IPS-15b (cell line): Measurements from ENCODE around the gene FNTB.

Experiments
- H3K27me3 ChIP-seq: one replicate; pipeline ENCODE4 v1.6.1; 2013; ENCODE audit warnings: low read length; ENCODE audit not compliant: control insufficient read depth, insufficient read depth
- H3K36me3 ChIP-seq: one replicate; pipeline ENCODE4 v1.6.1; 2013; ENCODE audit warnings: low read length; ENCODE audit not compliant: control insufficient read depth, insufficient read depth
- H3K4me1 ChIP-seq: one replicate; pipeline ENCODE4 v1.6.1; 2013; ENCODE audit warnings: mild to moderate bottlenecking, low read length; ENCODE audit not compliant: control insufficient read depth, insufficient read depth
- H3K4me3 ChIP-seq: one replicate; pipeline ENCODE4 v1.5.1; 2013; ENCODE audit warnings: low read depth, low read length
- H3K9ac ChIP-seq: one replicate; pipeline ENCODE4 v1.6.1; 2013; ENCODE audit warnings: low read depth, mild to moderate bottlenecking, low read length
- H3K9me3 ChIP-seq: one replicate; pipeline ENCODE4 v1.6.1; 2013; ENCODE audit warnings: mild to moderate bottlenecking, low read length; ENCODE audit not compliant: control insufficient read depth, insufficient read depth

Gene FNTB

DNA sequence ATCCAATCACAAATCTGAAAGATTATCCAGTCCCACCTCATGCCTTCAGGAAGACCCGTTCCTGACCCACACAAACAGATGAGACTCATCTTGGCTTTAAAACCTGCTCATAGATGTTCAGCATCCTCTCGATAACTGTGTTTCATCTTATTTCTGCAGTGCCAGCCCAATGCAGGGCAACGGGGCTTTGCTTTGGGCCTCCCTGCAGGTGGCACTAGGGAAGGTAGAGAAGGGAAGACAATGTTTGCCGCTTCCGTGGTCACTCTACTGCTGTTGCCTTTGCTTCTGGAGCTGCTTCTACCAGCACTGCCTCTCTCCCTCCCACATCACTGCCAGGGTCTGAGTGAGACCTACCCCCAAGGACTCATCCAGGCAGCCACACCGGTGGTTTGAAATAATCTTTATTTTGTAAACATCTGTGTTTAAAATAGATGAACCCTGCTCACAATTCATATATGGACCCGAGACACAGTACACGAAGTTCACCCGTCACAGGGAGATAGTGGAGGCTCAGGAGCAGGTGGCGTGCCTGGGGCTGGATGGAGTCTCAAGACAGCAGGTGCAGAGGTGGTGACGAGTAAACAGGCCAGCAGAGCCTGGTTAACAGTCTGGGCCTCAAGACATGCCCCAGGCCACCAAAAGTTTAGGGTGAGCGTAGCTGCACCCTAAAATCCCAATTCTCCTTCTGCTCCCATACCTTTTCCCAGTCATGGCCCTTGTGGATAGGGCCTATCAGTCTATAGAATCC is 41.1 kb upstream of the FNTB start:
- no peaks in the 10 kb centered on the region for H3K27me3 ChIP-seq
- no peak overlapping the region for H3K4me3 ChIP-seq
- H3K36me3 ChIP-seq, result peaks cover 28% of the 10 kb centered on the region

DNA sequence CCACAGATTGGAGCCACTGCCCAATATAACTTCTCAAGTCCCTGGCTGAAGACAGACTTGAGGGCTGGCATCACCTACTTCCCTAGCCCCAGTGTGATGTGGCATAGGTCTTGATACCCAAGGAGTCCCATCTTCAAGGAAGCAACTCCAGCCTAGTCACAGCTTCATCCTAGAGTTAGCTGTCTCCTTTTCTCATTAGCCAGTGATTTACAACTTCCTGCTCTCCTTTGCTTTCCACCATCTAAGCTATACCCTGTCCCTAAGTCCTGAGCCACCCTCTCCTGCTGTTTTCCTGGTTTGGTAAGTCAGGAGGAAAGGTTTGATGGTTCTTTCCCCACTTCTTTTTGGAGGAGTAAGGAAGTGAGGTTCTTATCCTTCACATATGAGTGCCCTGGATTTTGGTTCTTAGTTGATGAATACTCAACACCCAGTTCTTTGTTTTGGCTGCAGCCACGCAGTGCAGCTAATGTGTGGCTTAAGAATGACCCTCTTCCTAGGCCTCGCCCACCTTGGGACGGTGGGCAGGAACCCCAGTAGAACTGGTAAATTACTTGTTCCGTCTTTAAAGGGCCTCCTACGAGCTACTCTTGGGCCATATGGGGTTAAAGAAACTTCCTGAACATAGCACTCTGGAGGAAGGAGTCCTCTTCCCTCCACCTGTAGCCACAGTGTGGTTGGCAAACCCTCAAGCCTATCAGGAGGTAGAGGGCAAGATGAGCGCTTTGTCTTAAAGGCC is 40.2 kb upstream of the FNTB start:
- Histone ChIP-seq H3K27me3 (no peaks in the 10 kb centered on the region), H3K9ac (no peak overlapping the region), H3K36me3 (peaks cover 35% of the 10 kb centered on the region), H3K9me3 (no peaks in the 10 kb centered on the region), H3K4me1 (peaks cover 4% of the 10 kb centered on the region), H3K4me3 (no peak overlapping the region)

More for the DNA sequence above, 41.1 kb upstream of the FNTB start:
- no peaks in the 10 kb centered on the region for H3K9me3 ChIP-seq
- no peak overlapping the region for H3K9ac ChIP-seq
- H3K4me1 ChIP-seq, result peaks cover 4% of the 10 kb centered on the region

- peaks cover 44% of the 10 kb centered on the region for H3K36me3 ChIP-seq
- H3K9ac ChIP-seq, result no peak overlapping the region
- no peak overlapping the region for H3K4me3 ChIP-seq
- H3K9me3 ChIP-seq, result no peaks in the 10 kb centered on the region
- H3K4me1 ChIP-seq, result peaks cover 4% of the 10 kb centered on the region
- no peaks in the 10 kb centered on the region for H3K27me3 ChIP-seq
Measured at GRCh38 chr14:64947710-64948611, 38.7 kb upstream of the FNTB start.

GRCh38 chr14:64948612-64949210 is 38.0 kb upstream of the FNTB start:
- Histone ChIP-seq H3K9me3 (no peaks in the 10 kb centered on the region), H3K4me3 (no peak overlapping the region), H3K9ac (no peak overlapping the region), H3K27me3 (no peaks in the 10 kb centered on the region), H3K4me1 (peaks cover 2% of the 10 kb centered on the region), H3K36me3 (peaks cover 50% of the 10 kb centered on the region)

GRCh38 chr14:64950889-64951288 is 35.8 kb upstream of the FNTB start:
- H3K36me3 ChIP-seq, result peaks cover 50% of the 10 kb centered on the region

GRCh38 chr14:64951291-64951690 is 35.4 kb upstream of the FNTB start:
- Histone ChIP-seq H3K36me3 (peaks cover 50% of the 10 kb centered on the region), H3K9ac (no peak overlapping the region), H3K4me3 (no peak overlapping the region), H3K9me3 (no peaks in the 10 kb centered on the region), H3K27me3 (no peaks in the 10 kb centered on the region), H3K4me1 (peaks cover 14% of the 10 kb centered on the region)

More at GRCh38 chr14:64950889-64951288, 35.8 kb upstream of the FNTB start:
- H3K9me3 ChIP-seq, result no peaks in the 10 kb centered on the region
- H3K27me3 ChIP-seq, result no peaks in the 10 kb centered on the region
- no peak overlapping the region for H3K9ac ChIP-seq
- H3K4me1 ChIP-seq, result peaks cover 12% of the 10 kb centered on the region
- H3K4me3 ChIP-seq, result no peak overlapping the region

DNA sequence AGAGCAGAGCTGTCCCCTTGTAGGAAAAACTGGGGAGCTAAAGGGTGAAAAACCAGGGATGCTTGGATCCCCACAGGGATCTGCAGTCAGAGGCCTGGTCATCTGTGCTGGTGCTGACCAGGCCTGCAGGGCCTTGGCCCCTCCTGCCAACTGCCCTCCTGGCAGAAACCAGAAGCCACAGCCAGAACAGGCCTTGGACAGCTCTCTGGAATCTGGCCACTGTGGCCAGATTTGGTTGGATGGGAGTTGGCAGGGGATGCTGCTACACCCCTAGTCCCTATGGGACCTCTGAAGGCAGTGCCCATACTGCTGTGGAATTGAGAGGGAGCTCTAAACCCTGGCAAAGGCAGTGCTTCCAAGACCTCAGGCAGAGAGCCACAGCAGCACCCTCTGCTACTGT is 35.0 kb upstream of the FNTB start:
- no peaks in the 10 kb centered on the region for H3K27me3 ChIP-seq
- no peaks in the 10 kb centered on the region for H3K9me3 ChIP-seq
- H3K9ac ChIP-seq, result no peak overlapping the region
- H3K4me1 ChIP-seq, result peaks cover 18% of the 10 kb centered on the region
- H3K36me3 ChIP-seq, result peaks cover 50% of the 10 kb centered on the region
- no peak overlapping the region for H3K4me3 ChIP-seq

- Histone ChIP-seq H3K4me3 (no peak overlapping the region), H3K4me1 (peaks cover 21% of the 10 kb centered on the region), H3K9me3 (no peaks in the 10 kb centered on the region), H3K36me3 (peaks cover 43% of the 10 kb centered on the region), H3K27me3 (no peaks in the 10 kb centered on the region), H3K9ac (no peak overlapping the region)
Measured at GRCh38 chr14:64952598-64953309, 33.9 kb upstream of the FNTB start.

GRCh38 chr14:64953310-64953654 is 33.4 kb upstream of the FNTB start:
- H3K27me3 ChIP-seq, result no peaks in the 10 kb centered on the region
- no peak overlapping the region for H3K9ac ChIP-seq
- peaks cover 38% of the 10 kb centered on the region for H3K36me3 ChIP-seq
- H3K9me3 ChIP-seq, result no peaks in the 10 kb centered on the region
- H3K4me1 ChIP-seq, result peaks cover 21% of the 10 kb centered on the region
- H3K4me3 ChIP-seq, result no peak overlapping the region

DNA sequence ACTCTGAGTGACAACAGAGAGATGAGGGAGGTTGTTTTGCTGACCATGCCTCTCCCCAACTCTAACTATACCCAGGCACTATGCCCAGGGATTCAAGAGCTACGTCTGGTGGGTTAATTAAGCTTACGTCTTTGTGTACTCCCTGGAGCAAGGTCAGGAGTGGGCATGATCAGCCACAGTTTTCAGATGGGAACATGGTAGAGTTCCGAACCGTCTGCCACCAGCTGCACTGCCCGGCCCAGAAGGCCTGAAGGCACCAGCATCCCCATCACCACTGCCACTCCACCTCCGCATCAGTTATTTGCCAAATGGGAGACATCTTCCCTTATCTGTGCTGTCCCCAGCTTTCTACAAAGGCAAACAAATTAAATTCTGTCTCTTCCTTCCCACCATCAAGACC is 33.0 kb upstream of the FNTB start:
- Histone ChIP-seq H3K27me3 (no peaks in the 10 kb centered on the region), H3K9ac (no peak overlapping the region), H3K4me3 (no peak overlapping the region), H3K36me3 (peaks cover 34% of the 10 kb centered on the region), H3K9me3 (no peaks in the 10 kb centered on the region), H3K4me1 (peaks cover 21% of the 10 kb centered on the region)
